ENCODE data around the gene MEA1.

The MEA1 gene

DNA sequence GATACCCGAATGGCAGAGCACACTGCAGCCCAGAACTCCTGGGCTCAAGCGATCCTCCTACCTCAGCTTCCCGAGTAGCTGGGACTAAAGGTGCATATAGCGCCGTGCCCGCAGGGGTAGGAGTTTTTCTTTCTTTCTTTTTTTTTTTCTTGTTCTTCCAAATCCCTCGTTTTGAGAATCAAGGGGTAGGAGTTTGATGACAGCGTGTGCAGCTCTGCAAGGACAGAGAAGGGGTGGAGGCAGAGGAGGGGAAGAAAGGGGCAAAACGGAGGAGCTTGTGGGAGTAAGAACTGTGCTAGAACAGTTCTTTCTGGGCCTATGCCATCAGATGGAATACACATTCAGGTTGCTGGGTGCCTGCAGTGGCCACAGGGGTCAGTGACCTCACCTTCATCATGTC lies 23.0 kb upstream of the MEA1 start:
- no peak overlapping the region for H3K4me3 ChIP-seq (ENCODE audit: low read depth in 1 of 2, low read length in 1 of 2)
- no peak overlapping the region for H3K27ac ChIP-seq
- TF ChIP-seq, protein P1, sequence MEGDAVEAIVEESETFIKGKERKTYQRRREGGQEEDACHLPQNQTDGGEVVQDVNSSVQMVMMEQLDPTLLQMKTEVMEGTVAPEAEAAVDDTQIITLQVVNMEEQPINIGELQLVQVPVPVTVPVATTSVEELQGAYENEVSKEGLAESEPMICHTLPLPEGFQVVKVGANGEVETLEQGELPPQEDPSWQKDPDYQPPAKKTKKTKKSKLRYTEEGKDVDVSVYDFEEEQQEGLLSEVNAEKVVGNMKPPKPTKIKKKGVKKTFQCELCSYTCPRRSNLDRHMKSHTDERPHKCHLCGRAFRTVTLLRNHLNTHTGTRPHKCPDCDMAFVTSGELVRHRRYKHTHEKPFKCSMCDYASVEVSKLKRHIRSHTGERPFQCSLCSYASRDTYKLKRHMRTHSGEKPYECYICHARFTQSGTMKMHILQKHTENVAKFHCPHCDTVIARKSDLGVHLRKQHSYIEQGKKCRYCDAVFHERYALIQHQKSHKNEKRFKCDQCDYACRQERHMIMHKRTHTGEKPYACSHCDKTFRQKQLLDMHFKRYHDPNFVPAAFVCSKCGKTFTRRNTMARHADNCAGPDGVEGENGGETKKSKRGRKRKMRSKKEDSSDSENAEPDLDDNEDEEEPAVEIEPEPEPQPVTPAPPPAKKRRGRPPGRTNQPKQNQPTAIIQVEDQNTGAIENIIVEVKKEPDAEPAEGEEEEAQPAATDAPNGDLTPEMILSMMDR (IDR thresholded peaks at IDR 0.05): no peak
- no peaks in the 10 kb centered on the region for H3K4me1 ChIP-seq (ENCODE audit: control insufficient read depth in 1 of 2, insufficient read depth in 1 of 2, low read depth in 1 of 2, low read length in 1 of 2)
- H3K9me3 ChIP-seq: no peaks in the 10 kb centered on the region
- H3K27me3 ChIP-seq: no peaks in the 10 kb centered on the region
- H3K36me3 ChIP-seq: peaks cover 88% of the 10 kb centered on the region

DNA sequence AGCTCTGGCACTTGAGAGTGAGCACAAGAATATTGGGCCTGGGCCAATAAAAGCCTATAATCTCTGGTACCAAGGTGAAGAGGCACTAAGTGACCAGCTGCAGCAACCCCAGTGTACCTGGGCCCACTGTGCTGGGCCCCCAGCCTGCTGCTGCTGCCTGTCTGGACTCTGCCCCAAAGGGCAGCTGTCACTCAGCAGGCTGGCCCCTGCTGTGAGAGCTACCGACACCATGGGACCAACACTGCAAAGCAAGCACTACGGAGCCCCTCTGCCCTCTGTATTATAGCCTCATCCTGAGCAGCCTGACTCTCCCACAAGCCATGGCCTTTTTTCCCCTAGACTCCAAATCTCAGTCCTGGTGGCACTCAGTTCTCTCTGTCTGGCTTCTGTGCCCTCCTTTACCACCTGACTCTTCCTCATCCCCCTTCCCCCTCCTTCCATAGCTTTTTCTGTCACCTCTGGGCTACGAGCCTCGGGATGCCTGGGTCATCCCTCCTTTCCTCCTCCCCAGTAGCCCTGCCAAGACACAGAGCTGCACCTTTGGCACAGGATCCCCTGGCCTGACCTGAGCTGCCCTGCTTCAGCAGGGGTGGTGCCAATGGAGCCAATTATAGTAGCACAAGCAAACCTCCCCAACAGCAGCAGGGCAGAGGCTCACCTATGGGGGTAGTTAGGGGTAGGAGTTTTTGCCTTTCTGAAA lies 21.9 kb upstream of the MEA1 start:
- H3K4me1 ChIP-seq (ENCODE audit: control insufficient read depth in 1 of 2, insufficient read depth in 1 of 2, low read depth in 1 of 2, low read length in 1 of 2): no peaks in the 10 kb centered on the region
- H3K27ac ChIP-seq: no peak overlapping the region
- no peaks in the 10 kb centered on the region for H3K9me3 ChIP-seq
- peaks cover 83% of the 10 kb centered on the region for H3K36me3 ChIP-seq
- no peaks in the 10 kb centered on the region for H3K27me3 ChIP-seq
- no peak overlapping the region for H3K4me3 ChIP-seq (ENCODE audit: low read depth in 1 of 2, low read length in 1 of 2)
- TF ChIP-seq, protein P1 (IDR thresholded peaks at IDR 0.05): no peak

DNA sequence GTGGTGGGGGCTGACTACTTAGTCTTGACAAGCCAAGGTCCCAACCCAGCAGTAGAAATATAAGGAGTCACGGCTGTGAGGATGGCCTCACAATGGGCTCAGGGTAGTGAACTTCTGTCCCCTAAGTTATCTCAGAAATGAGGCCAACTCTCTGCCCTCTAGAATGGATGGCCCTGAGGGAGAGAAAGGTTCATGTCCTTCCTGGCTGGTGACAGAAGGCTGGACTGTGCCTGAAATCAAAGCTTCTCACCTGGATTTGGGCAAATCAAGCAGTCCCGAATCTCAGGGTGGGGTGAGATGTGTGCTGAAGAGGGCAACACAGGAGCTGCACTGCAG lies 20.4 kb upstream of the MEA1 start:
- H3K36me3 ChIP-seq: peaks cover 85% of the 10 kb centered on the region
- TF ChIP-seq, protein P1 (IDR thresholded peaks at IDR 0.05): no peak
- no peaks in the 10 kb centered on the region for H3K9me3 ChIP-seq

DNA sequence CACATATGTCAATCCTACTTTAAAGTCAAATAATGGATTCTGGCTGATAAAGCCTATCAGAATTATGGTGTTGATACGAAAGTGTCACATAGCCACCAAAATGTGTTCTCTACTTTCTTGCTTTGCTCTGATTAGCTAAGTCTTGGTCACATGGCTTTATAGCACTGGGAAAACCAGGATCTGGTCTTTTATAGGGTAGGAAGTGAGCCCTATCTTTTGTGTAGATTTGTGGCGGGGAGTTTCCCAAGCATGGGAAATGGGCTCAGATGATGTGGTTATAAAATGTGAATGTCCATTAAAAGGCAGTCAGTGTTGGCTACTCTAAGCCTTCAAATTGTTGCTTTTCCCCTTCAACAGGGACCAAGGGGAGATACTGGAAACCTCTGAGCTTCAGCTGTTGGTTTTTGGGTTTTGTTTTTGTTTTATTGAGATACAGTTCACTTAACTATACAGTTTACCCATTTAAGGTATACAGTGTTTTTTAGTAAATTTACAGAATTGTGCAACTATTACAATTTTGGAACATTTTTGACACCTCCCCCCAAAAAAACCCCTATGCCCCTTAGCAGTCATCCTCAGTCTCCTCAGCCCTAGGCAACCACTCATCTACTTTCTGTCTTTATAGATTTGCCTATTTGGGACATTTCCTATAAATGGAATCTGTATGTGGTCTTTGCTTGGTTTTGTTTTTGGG lies 19.9 kb upstream of the MEA1 start:
- peaks cover 85% of the 10 kb centered on the region for H3K36me3 ChIP-seq

More for the DNA sequence above, 20.4 kb upstream of the MEA1 start:
- Histone ChIP-seq H3K4me3 (ENCODE audit: low read depth in 1 of 2, low read length in 1 of 2) (no peak overlapping the region), H3K27ac (no peak overlapping the region), H3K4me1 (ENCODE audit: control insufficient read depth in 1 of 2, insufficient read depth in 1 of 2, low read depth in 1 of 2, low read length in 1 of 2) (no peaks in the 10 kb centered on the region), H3K27me3 (no peaks in the 10 kb centered on the region)

DNA sequence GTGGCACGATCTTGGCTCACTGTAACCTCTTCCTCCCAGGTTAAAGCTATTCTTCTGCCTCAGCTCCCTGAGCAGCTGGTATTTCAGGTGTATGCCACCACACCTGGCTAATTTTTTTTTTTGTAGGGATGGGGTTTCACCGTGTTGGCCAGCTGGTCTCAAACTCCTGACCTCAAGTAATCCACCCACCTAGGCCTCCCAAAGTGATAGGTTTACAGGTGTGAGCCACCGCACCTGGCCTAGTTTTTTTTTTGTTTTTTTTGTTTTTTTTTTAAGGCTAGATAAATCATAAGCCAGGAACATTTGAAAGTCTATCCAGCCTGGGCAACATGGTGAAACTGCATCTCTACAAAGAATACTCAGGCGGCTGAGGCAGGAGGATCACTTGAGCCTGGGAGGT lies 18.6 kb upstream of the MEA1 start:
- H3K9me3 ChIP-seq: no peaks in the 10 kb centered on the region
- TF ChIP-seq, protein P1 (IDR thresholded peaks at IDR 0.05): no peak
- H3K4me1 ChIP-seq (ENCODE audit: control insufficient read depth in 1 of 2, insufficient read depth in 1 of 2, low read depth in 1 of 2, low read length in 1 of 2): no peaks in the 10 kb centered on the region
- H3K4me3 ChIP-seq (ENCODE audit: low read depth in 1 of 2, low read length in 1 of 2): no peak overlapping the region
- H3K27me3 ChIP-seq: no peaks in the 10 kb centered on the region
- H3K27ac ChIP-seq: no peak overlapping the region
- H3K36me3 ChIP-seq: peaks cover 85% of the 10 kb centered on the region

More for the DNA sequence above, 19.9 kb upstream of the MEA1 start:
- Histone ChIP-seq H3K27me3 (no peaks in the 10 kb centered on the region), H3K27ac (no peak overlapping the region), H3K4me3 (ENCODE audit: low read depth in 1 of 2, low read length in 1 of 2) (no peak overlapping the region), H3K9me3 (no peaks in the 10 kb centered on the region), H3K4me1 (ENCODE audit: control insufficient read depth in 1 of 2, insufficient read depth in 1 of 2, low read depth in 1 of 2, low read length in 1 of 2) (no peaks in the 10 kb centered on the region)
- TF ChIP-seq, protein P1 (IDR thresholded peaks at IDR 0.05): no peak

All from neutrophil (primary cell).